GM04503 (cell line): ENCODE measurements around the gene CASQ1.

Source experiments
- DNase-seq: peaks from one replicate; pipeline ENCODE4 v3.0.0-alpha.2; 2012; ENCODE audit warnings: low read depth

Gene CASQ1

GRCh38 chr1:160189649-160190625 lies at the start of gene CASQ1:
Gene CASQ1, plus strand, starts transcription at chr1:160190575. Its CDS starts 177 bp downstream, at chr1:160190752.
- DNase-seq: no peak

- no peak for DNase-seq
Observed at GRCh38 chr1:160143695-160144094, 46.7 kb upstream of the CASQ1 start.

- DNase-seq: no peak
Observed at GRCh38 chr1:160144921-160145320, 45.5 kb upstream of the CASQ1 start.

GRCh38 chr1:160146107-160146506 lies 44.3 kb upstream of the CASQ1 start:
- DNase-seq: no peak

GRCh38 chr1:160148121-160148520 lies 42.3 kb upstream of the CASQ1 start:
- no peak for DNase-seq

GRCh38 chr1:160149233-160149632 lies 41.1 kb upstream of the CASQ1 start:
- no peak for DNase-seq

- DNase-seq: peak; percentile 54
Observed at GRCh38 chr1:160149716-160150115, 40.7 kb upstream of the CASQ1 start.

- DNase-seq: no peak
Observed at GRCh38 chr1:160151303-160151702, 39.1 kb upstream of the CASQ1 start, which contains the start of gene ATP1A4. Gene ATP1A4, plus strand, starts transcription at chr1:160151603. Its CDS starts 438 bp downstream, at chr1:160152041.

- DNase-seq: no peak
Observed at GRCh38 chr1:160154790-160155189, 35.6 kb upstream of the CASQ1 start.

- DNase-seq: no peak
Observed at GRCh38 chr1:160156361-160156760, 34.0 kb upstream of the CASQ1 start.

- DNase-seq: no peak
Observed at GRCh38 chr1:160157174-160157573, 33.2 kb upstream of the CASQ1 start.

GRCh38 chr1:160158031-160158430 lies 32.3 kb upstream of the CASQ1 start:
- DNase-seq: no peak

GRCh38 chr1:160158534-160158933 lies 31.8 kb upstream of the CASQ1 start:
- DNase-seq: no peak

GRCh38 chr1:160159846-160160245 lies 30.5 kb upstream of the CASQ1 start:
- peak; percentile 16 for DNase-seq

GRCh38 chr1:160161965-160162705 lies 28.2 kb upstream of the CASQ1 start:
- DNase-seq: no peak

- DNase-seq: no peak
Observed at GRCh38 chr1:160162931-160163330, 27.4 kb upstream of the CASQ1 start.

GRCh38 chr1:160163615-160164014 lies 26.8 kb upstream of the CASQ1 start:
- no peak for DNase-seq

- no peak for DNase-seq
Observed at GRCh38 chr1:160164121-160164520, 26.3 kb upstream of the CASQ1 start.

- no peak for DNase-seq
Observed at GRCh38 chr1:160166166-160166868, 24.1 kb upstream of the CASQ1 start.

- DNase-seq: no peak
Observed at GRCh38 chr1:160167056-160167455, 23.3 kb upstream of the CASQ1 start.

- DNase-seq: no peak
Observed at GRCh38 chr1:160167580-160167979, 22.8 kb upstream of the CASQ1 start.

- no peak for DNase-seq
Observed at GRCh38 chr1:160168016-160168415, 22.4 kb upstream of the CASQ1 start.
